IPS-20b (cell line): ENCODE measurements around the gene PTCH1.
A peak's percentile ranks its signal among the peaks of the same experiment; 100 is the strongest.

Source experiments
- H3K27ac ChIP-seq: one replicate; pipeline ENCODE4 v1.5.1; 2013; ENCODE audit warnings: low read length
- H3K27me3 ChIP-seq: 2 replicates; pipeline ENCODE4 v1.6.1; 2013; ENCODE audit warnings: mild to moderate bottlenecking, low read length, inconsistent platforms; ENCODE audit not compliant: insufficient read depth
- H3K36me3 ChIP-seq: 2 replicates; pipeline ENCODE4 v1.6.1; 2013; ENCODE audit warnings: low read depth, mild to moderate bottlenecking, inconsistent platforms, low read length, moderate library complexity; ENCODE audit not compliant: insufficient read depth
- H3K4me1 ChIP-seq: 2 replicates; pipeline ENCODE4 v1.6.1; 2013; ENCODE audit warnings: mild to moderate bottlenecking, control low read depth, inconsistent platforms, low read length, moderate library complexity; ENCODE audit not compliant: insufficient read depth
- H3K4me3 ChIP-seq: 2 replicates; pipeline ENCODE4 v1.5.1; 2013; ENCODE audit warnings: mild to moderate bottlenecking, low read length, inconsistent platforms
- H3K9ac ChIP-seq: 2 replicates; pipeline ENCODE4 v1.6.1; 2013; ENCODE audit warnings: low read depth, mild to moderate bottlenecking, inconsistent platforms, low read length, moderate library complexity
- H3K9me3 ChIP-seq: 2 replicates; pipeline ENCODE4 v1.6.1; 2013; ENCODE audit warnings: mild to moderate bottlenecking, low read depth, low read length, inconsistent platforms; ENCODE audit not compliant: insufficient read depth

The PTCH1 gene

GRCh38 chr9:95458666-95459065 is 58.1 kb downstream of the PTCH1 start:
- H3K9me3 ChIP-seq = no peaks in the 10 kb centered on the region
- H3K27me3 ChIP-seq = no peaks in the 10 kb centered on the region
- H3K36me3 ChIP-seq = peaks cover 83% of the 10 kb centered on the region
- H3K4me3 ChIP-seq = no peak overlapping the region
- H3K4me1 ChIP-seq = peaks cover 10% of the 10 kb centered on the region
- no peak overlapping the region for H3K9ac ChIP-seq
- H3K27ac ChIP-seq = no peak overlapping the region

- Histone ChIP-seq H3K4me3 (no peak overlapping the region), H3K27ac (no peak overlapping the region), H3K9ac (no peak overlapping the region), H3K9me3 (no peaks in the 10 kb centered on the region), H3K4me1 (peaks cover 4% of the 10 kb centered on the region), H3K27me3 (no peaks in the 10 kb centered on the region), H3K36me3 (peaks cover 90% of the 10 kb centered on the region)
Observed at GRCh38 chr9:95457769-95458168, 59.0 kb downstream of the PTCH1 start.

DNA sequence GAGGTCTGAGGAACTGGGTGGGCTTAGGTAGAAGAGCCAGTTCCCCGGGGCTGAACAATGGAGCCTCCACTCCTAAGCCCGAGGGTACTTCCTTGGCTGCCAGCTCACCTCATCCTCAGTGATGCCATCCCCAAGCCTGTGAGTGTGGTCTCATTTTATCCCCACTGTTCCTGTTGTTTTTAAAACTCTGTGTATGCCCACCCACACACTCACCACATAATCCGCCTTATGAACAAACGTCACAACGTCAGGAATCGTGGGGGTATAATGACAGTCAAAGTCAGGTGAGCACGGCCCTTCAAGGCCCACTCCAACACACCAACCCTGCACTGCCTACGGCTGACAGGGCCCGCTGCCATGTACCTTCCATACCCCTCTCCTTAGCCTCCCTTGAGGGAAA is 61.1 kb downstream of the PTCH1 start:
- peaks cover 98% of the 10 kb centered on the region for H3K36me3 ChIP-seq
- H3K27ac ChIP-seq = no peak overlapping the region
- H3K9me3 ChIP-seq = no peaks in the 10 kb centered on the region
- H3K9ac ChIP-seq = no peak overlapping the region
- H3K4me1 ChIP-seq = peaks cover 9% of the 10 kb centered on the region
- H3K27me3 ChIP-seq = no peaks in the 10 kb centered on the region
- no peak overlapping the region for H3K4me3 ChIP-seq

DNA sequence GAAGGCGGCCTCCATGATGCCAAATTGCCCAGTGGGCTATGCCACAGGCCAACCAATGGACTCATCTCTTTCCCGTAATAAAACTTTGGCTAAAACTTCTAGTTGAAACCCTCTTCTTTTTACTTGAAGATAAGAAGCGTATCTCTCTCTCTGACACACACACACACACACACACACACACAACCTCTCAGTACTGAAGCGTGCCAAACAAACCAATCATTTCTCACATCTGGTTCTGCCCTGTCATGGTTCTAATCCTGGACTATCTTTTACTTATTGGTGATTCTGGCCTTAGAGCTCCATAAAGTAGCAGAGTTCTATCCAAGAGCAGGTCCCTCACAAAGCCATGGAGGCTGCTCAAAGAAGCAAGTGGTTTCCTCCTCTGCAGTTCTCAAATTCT is 64.6 kb downstream of the PTCH1 start:
- Histone ChIP-seq H3K9ac (no peak overlapping the region), H3K9me3 (no peaks in the 10 kb centered on the region), H3K27me3 (no peaks in the 10 kb centered on the region), H3K4me1 (peaks cover 35% of the 10 kb centered on the region), H3K27ac (no peak overlapping the region), H3K36me3 (peaks cover 86% of the 10 kb centered on the region), H3K4me3 (no peak overlapping the region)

GRCh38 chr9:95451065-95451426 is 65.7 kb downstream of the PTCH1 start:
- H3K36me3 ChIP-seq = peaks cover 86% of the 10 kb centered on the region
- H3K27me3 ChIP-seq = no peaks in the 10 kb centered on the region
- no peaks in the 10 kb centered on the region for H3K9me3 ChIP-seq
- no peak overlapping the region for H3K27ac ChIP-seq
- peaks cover 35% of the 10 kb centered on the region for H3K4me1 ChIP-seq
- 0 out of 2 replicates have a peak overlapping the region, but pooled peaks have one; percentile 8 for H3K9ac ChIP-seq
- H3K4me3 ChIP-seq = 0 out of 2 replicates have a peak overlapping the region, but pooled peaks have one; percentile 7

GRCh38 chr9:95450171-95451064 is 66.4 kb downstream of the PTCH1 start:
- Histone ChIP-seq H3K9ac (0 out of 2 replicates have a peak overlapping the region, but pooled peaks have one; percentile 8), H3K9me3 (no peaks in the 10 kb centered on the region), H3K36me3 (peaks cover 86% of the 10 kb centered on the region), H3K4me3 (no peak overlapping the region; the same call in 1 of the 2 replicates), H3K27me3 (no peaks in the 10 kb centered on the region), H3K4me1 (peaks cover 35% of the 10 kb centered on the region), H3K27ac (no peak overlapping the region)

GRCh38 chr9:95449016-95449415 is 67.8 kb downstream of the PTCH1 start:
- Histone ChIP-seq H3K27me3 (no peaks in the 10 kb centered on the region), H3K9me3 (no peaks in the 10 kb centered on the region), H3K4me1 (peaks cover 35% of the 10 kb centered on the region), H3K36me3 (peaks cover 84% of the 10 kb centered on the region), H3K27ac (no peak overlapping the region), H3K9ac (no peak overlapping the region), H3K4me3 (no peak overlapping the region)

DNA sequence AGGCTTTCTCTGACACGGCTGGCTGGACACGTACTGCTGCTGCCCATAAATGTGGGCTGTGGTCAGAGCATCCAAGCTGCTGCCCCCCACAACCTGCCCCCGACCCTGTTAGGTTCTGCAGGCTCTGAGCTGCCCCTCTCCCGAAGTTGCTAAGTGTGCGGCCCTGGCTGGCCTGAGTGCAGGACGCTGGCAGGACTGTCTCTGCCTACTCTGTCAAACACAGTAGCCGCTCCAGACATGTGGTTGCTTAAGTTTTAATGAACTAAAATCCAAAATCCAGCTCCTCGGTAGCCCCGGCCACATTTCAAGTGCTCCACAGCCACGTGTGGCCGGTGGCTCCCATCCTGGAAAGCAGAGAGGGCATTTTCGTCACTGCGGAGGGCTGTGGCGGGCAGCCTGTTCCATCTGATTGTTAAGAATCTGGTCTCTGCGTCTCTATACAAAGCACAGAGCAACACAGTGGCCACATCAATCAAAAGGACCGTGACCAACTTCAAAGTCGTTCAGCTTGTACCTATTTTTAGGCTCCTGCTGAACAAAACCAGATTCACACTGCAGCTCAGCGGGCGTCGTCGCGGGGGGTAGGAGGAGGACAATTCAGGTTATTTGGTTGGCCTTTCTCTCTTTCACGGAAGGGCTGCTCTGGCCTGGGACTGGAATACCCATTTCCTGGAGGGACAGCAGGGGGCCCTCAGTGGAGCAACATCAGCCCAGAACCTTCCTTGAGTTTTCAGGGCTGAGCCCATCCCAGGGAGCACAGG is 68.9 kb downstream of the PTCH1 start:
- Histone ChIP-seq H3K9ac (no peak overlapping the region), H3K9me3 (no peaks in the 10 kb centered on the region), H3K36me3 (peaks cover 79% of the 10 kb centered on the region), H3K27ac (no peak overlapping the region), H3K4me3 (no peak overlapping the region), H3K4me1 (peaks cover 35% of the 10 kb centered on the region), H3K27me3 (no peaks in the 10 kb centered on the region)

GRCh38 chr9:95446984-95447383 is 69.8 kb downstream of the PTCH1 start:
- Histone ChIP-seq H3K4me1 (peaks cover 35% of the 10 kb centered on the region), H3K27ac (no peak overlapping the region), H3K36me3 (peaks cover 70% of the 10 kb centered on the region), H3K9me3 (no peaks in the 10 kb centered on the region), H3K4me3 (no peak overlapping the region), H3K9ac (no peak overlapping the region), H3K27me3 (no peaks in the 10 kb centered on the region)

DNA sequence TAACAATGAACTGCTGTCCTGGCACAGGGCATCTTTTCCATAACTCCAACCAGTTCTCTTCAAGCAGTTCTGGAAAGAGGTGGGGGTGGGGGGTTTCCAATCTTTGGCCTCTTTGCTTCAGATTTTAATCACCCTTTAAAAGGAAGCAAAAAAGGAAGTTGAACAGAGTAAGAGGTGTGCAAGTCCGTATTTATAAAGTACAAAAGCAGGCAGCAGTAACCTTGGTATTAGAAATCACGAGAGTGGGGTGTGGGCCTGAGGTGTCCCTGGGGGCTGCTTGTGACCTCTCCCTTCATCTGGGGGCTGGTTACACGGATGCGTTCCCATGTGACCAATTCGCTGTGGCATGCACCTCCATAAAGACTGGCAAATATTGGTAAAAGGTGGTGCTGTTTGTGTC is 70.5 kb downstream of the PTCH1 start:
- H3K9ac ChIP-seq = no peak overlapping the region
- peaks cover 63% of the 10 kb centered on the region for H3K36me3 ChIP-seq
- H3K9me3 ChIP-seq = no peaks in the 10 kb centered on the region
- H3K27me3 ChIP-seq = no peaks in the 10 kb centered on the region
- no peak overlapping the region for H3K27ac ChIP-seq
- H3K4me3 ChIP-seq = no peak overlapping the region
- peaks cover 31% of the 10 kb centered on the region for H3K4me1 ChIP-seq

DNA sequence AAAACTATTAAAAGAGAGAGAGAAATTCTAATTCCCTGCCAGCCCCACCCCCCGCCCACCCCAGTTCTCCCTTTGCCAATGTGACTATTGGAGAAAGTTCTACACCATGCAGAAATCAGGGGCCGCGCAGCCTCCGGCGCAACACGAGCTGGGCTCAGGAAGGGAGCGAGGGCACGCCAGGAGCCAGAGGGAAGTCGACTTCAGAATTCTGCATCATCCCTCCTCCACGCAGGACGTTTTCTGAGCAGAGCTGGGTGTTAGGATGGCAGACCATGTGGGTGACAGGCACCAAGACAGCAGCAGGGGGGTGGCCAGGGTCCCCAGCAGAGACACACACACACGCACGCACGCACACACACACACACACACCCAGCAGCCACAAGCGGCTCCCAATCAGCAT is 72.6 kb downstream of the PTCH1 start:
- no peak overlapping the region for H3K4me3 ChIP-seq
- no peak overlapping the region for H3K27ac ChIP-seq
- no peaks in the 10 kb centered on the region for H3K27me3 ChIP-seq
- peaks cover 13% of the 10 kb centered on the region; the same call in 1 of the 2 replicates for H3K4me1 ChIP-seq
- H3K9me3 ChIP-seq = no peaks in the 10 kb centered on the region
- peaks cover 49% of the 10 kb centered on the region for H3K36me3 ChIP-seq
- H3K9ac ChIP-seq = no peak overlapping the region

DNA sequence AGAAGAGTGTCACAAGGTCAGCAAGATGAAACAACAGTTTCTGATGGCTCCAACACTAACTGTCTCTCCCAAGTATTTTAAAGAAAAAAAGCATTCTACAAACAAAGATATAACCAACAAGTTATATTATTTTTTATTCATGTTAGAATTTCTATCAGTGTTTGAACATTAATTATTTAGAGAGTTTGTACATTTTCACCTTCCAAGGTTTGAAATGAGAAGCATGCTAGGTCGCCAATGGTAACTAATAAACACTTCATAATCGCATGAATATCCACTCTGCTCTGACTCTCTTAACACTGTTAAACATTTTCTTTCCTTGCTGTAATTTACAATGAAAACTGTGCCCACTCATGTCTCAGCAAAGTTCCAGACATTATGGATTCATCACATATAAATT is 73.5 kb downstream of the PTCH1 start:
- Histone ChIP-seq H3K27me3 (no peaks in the 10 kb centered on the region), H3K36me3 (peaks cover 41% of the 10 kb centered on the region), H3K27ac (no peak overlapping the region), H3K4me3 (no peak overlapping the region), H3K4me1 (peaks cover 8% of the 10 kb centered on the region; the same call in 1 of the 2 replicates), H3K9ac (no peak overlapping the region), H3K9me3 (no peaks in the 10 kb centered on the region)
